Activated CD8-positive, alpha-beta memory T cell treated with anti-CD3 and anti-CD28 coated beads, Interleukin-2, amount 10 ng/mL, durations not matched to agents 7 days and 5 days (primary cell): Measurements from ENCODE around the gene ITFG1. TPM values are rescaled to one million over a fixed set of nuclear protein-coding genes. Genes with fewer than 3 reads are reported as not detected.

Source experiments
- ATAC-seq: fragments of 150-1000 bp; cut with Tn5 transposase; one replicate; pipeline ENCODE4 v1.10.0; 2021; ENCODE audit warnings: moderate library complexity
- CTCF ChIA-PET: fragments of 350-600 bp; sonication (Branson Sonifier 250); formaldehyde crosslinking; loops from one replicate; lab custom pipeline; 2021; ENCODE audit warnings: antibody characterized with exemption; lab: Charles Lee
- DNase-seq: peaks from one replicate; pipeline ENCODE4 v3.0.0-alpha.2; 2020
- H3K27ac Mint-ChIP-seq: one replicate; pipeline ENCODE4 v1.8.0; 2021; ENCODE audit warnings: mild to moderate bottlenecking, mixed read lengths
- H3K27me3 Mint-ChIP-seq: one replicate; pipeline ENCODE4 v1.8.0; 2021; ENCODE audit warnings: mixed read lengths
- H3K36me3 Mint-ChIP-seq: one replicate; pipeline ENCODE4 v1.8.0; 2021; ENCODE audit warnings: mild to moderate bottlenecking, mixed read lengths
- H3K4me1 Mint-ChIP-seq: one replicate; pipeline ENCODE4 v1.8.0; 2021; ENCODE audit warnings: mixed read lengths
- H3K4me3 Mint-ChIP-seq: one replicate; pipeline ENCODE4 v1.8.0; 2021; ENCODE audit warnings: mild to moderate bottlenecking, moderate library complexity, mixed read lengths
- H3K9me3 Mint-ChIP-seq: one replicate; pipeline ENCODE4 v1.8.0; 2022; ENCODE audit warnings: low read depth, mixed read lengths
- total RNA-seq, 2 experiments: library from RNA; stranded (reverse); gene quantifications; one replicate each; pipeline ENCODE4 v1.2.3, GENCODE V29; 2021

ITFG1 gene
- total RNA-seq, 2 experiments from 2014 or later, result 22.1 to 25.4 TPM

- ATAC-seq, result no peak
Observed at GRCh38 chr16:47320546-47321310, 140.1 kb downstream of the ITFG1 start.

GRCh38 chr16:47317465-47318240 lies 143.2 kb downstream of the ITFG1 start:
- no peak overlapping the region for H3K27ac Mint-ChIP-seq
- no peaks in the 10 kb centered on the region for H3K4me1 Mint-ChIP-seq
- CTCF ChIA-PET, result no interaction called here
- DNase-seq, result no peak
- H3K27me3 Mint-ChIP-seq, result no peaks in the 10 kb centered on the region
- no peak for ATAC-seq
- peaks cover 1% of the 10 kb centered on the region for H3K36me3 Mint-ChIP-seq
- no peak overlapping the region for H3K4me3 Mint-ChIP-seq
- H3K9me3 Mint-ChIP-seq, result no peaks in the 10 kb centered on the region

More at GRCh38 chr16:47320546-47321310, 140.1 kb downstream of the ITFG1 start:
- peaks cover 3% of the 10 kb centered on the region for H3K9me3 Mint-ChIP-seq
- H3K27ac Mint-ChIP-seq, result no peak overlapping the region
- no peaks in the 10 kb centered on the region for H3K27me3 Mint-ChIP-seq
- no peak for DNase-seq
- H3K4me3 Mint-ChIP-seq, result no peak overlapping the region
- H3K36me3 Mint-ChIP-seq, result peaks cover 3% of the 10 kb centered on the region
- CTCF ChIA-PET, result no interaction called here
- H3K4me1 Mint-ChIP-seq, result no peaks in the 10 kb centered on the region

- no peak for ATAC-seq
- Mint-ChIP-seq H3K4me3 (no peak overlapping the region), H3K9me3 (no peaks in the 10 kb centered on the region), H3K36me3 (peaks cover 1% of the 10 kb centered on the region), H3K4me1 (no peaks in the 10 kb centered on the region), H3K27me3 (no peaks in the 10 kb centered on the region), H3K27ac (no peak overlapping the region)
- CTCF ChIA-PET, result no interaction called here
- no peak for DNase-seq
Observed at GRCh38 chr16:47316442-47317015, 144.3 kb downstream of the ITFG1 start.

- H3K9me3 Mint-ChIP-seq, result peaks cover 2% of the 10 kb centered on the region
- no peaks in the 10 kb centered on the region for H3K27me3 Mint-ChIP-seq
- no peak for DNase-seq
- CTCF ChIA-PET, result no interaction called here
- H3K4me1 Mint-ChIP-seq, result no peaks in the 10 kb centered on the region
- H3K4me3 Mint-ChIP-seq, result no peak overlapping the region
- ATAC-seq, result no peak
- H3K36me3 Mint-ChIP-seq, result peaks cover 10% of the 10 kb centered on the region
- H3K27ac Mint-ChIP-seq, result no peak overlapping the region
Observed at GRCh38 chr16:47311738-47312505, 148.9 kb downstream of the ITFG1 start.

- no peak overlapping the region for H3K27ac Mint-ChIP-seq
- H3K27me3 Mint-ChIP-seq, result no peaks in the 10 kb centered on the region
- CTCF ChIA-PET, result no interaction called here
- no peaks in the 10 kb centered on the region for H3K4me1 Mint-ChIP-seq
- peaks cover 10% of the 10 kb centered on the region for H3K36me3 Mint-ChIP-seq
- H3K9me3 Mint-ChIP-seq, result peaks cover 2% of the 10 kb centered on the region
- no peak overlapping the region for H3K4me3 Mint-ChIP-seq
- no peak for DNase-seq
- ATAC-seq, result no peak
Observed at GRCh38 chr16:47310792-47311211, 150.1 kb downstream of the ITFG1 start.

GRCh38 chr16:47309581-47310312 lies 151.1 kb downstream of the ITFG1 start:
- Mint-ChIP-seq H3K9me3 (peaks cover 2% of the 10 kb centered on the region), H3K36me3 (peaks cover 13% of the 10 kb centered on the region), H3K4me1 (no peaks in the 10 kb centered on the region), H3K27ac (no peak overlapping the region), H3K4me3 (no peak overlapping the region), H3K27me3 (no peaks in the 10 kb centered on the region)
- DNase-seq (no peak), ATAC-seq (no peak)
- CTCF ChIA-PET, result no interaction called here

- DNase-seq, result no peak
- Mint-ChIP-seq H3K27me3 (no peaks in the 10 kb centered on the region), H3K36me3 (peaks cover 13% of the 10 kb centered on the region), H3K27ac (no peak overlapping the region), H3K4me1 (no peaks in the 10 kb centered on the region), H3K9me3 (peaks cover 2% of the 10 kb centered on the region), H3K4me3 (no peak overlapping the region)
- ATAC-seq, result no peak
- CTCF ChIA-PET, result no interaction called here
Observed at GRCh38 chr16:47308601-47309000, 152.3 kb downstream of the ITFG1 start.

- Mint-ChIP-seq H3K9me3 (peaks cover 2% of the 10 kb centered on the region), H3K4me1 (no peaks in the 10 kb centered on the region)
Observed at GRCh38 chr16:47304563-47304962, 156.3 kb downstream of the ITFG1 start.

GRCh38 chr16:47299587-47299986 lies 161.3 kb downstream of the ITFG1 start:
- Mint-ChIP-seq H3K36me3 (peaks cover 19% of the 10 kb centered on the region), H3K4me3 (no peak overlapping the region), H3K4me1 (no peaks in the 10 kb centered on the region)

More at GRCh38 chr16:47304563-47304962, 156.3 kb downstream of the ITFG1 start:
- CTCF ChIA-PET, result no interaction called here
- ATAC-seq (no peak), DNase-seq (no peak)
- no peaks in the 10 kb centered on the region for H3K27me3 Mint-ChIP-seq
- no peak overlapping the region for H3K27ac Mint-ChIP-seq
- H3K4me3 Mint-ChIP-seq, result no peak overlapping the region
- peaks cover 14% of the 10 kb centered on the region for H3K36me3 Mint-ChIP-seq

GRCh38 chr16:47284999-47285398 lies 175.9 kb downstream of the ITFG1 start:
- peaks cover 8% of the 10 kb centered on the region for H3K36me3 Mint-ChIP-seq
- no peaks in the 10 kb centered on the region for H3K4me1 Mint-ChIP-seq
- no peak overlapping the region for H3K27ac Mint-ChIP-seq
- CTCF ChIA-PET, result no interaction called here
- no peaks in the 10 kb centered on the region for H3K9me3 Mint-ChIP-seq
- DNase-seq (no peak), ATAC-seq (no peak)
- H3K4me3 Mint-ChIP-seq, result no peak overlapping the region
- no peaks in the 10 kb centered on the region for H3K27me3 Mint-ChIP-seq

More at GRCh38 chr16:47299587-47299986, 161.3 kb downstream of the ITFG1 start:
- CTCF ChIA-PET, result no interaction called here
- ATAC-seq (no peak), DNase-seq (no peak)
- Mint-ChIP-seq H3K27me3 (no peaks in the 10 kb centered on the region), H3K27ac (no peak overlapping the region), H3K9me3 (peaks cover 8% of the 10 kb centered on the region)

GRCh38 chr16:47278306-47278970 lies 182.4 kb downstream of the ITFG1 start:
- Mint-ChIP-seq H3K27ac (no peak overlapping the region), H3K9me3 (no peaks in the 10 kb centered on the region), H3K4me3 (no peak overlapping the region), H3K4me1 (no peaks in the 10 kb centered on the region), H3K36me3 (peaks cover 4% of the 10 kb centered on the region), H3K27me3 (no peaks in the 10 kb centered on the region)
- ATAC-seq, result no peak
- DNase-seq, result no peak
- CTCF ChIA-PET, result no interaction called here

GRCh38 chr16:47276522-47276921 lies 184.3 kb downstream of the ITFG1 start:
- ATAC-seq (no peak), DNase-seq (no peak)
- CTCF ChIA-PET, result no interaction called here
- Mint-ChIP-seq H3K36me3 (peaks cover 7% of the 10 kb centered on the region), H3K9me3 (peaks cover 2% of the 10 kb centered on the region), H3K4me1 (no peaks in the 10 kb centered on the region), H3K27ac (no peak overlapping the region), H3K27me3 (no peaks in the 10 kb centered on the region), H3K4me3 (no peak overlapping the region)
